ENCODE results near the gene SEPTIN12. TPM values are rescaled to one million over a fixed set of nuclear protein-coding genes. Genes with fewer than 3 reads are reported as not detected.

The SEPTIN12 gene
- total RNA-seq, 2 donors from 2014 or later, result 10.8 TPM; not detected in 1

- Histone ChIP-seq H3K27ac (no peak overlapping the region), H3K4me3 (no peak overlapping the region)
Measured at GRCh38 chr16:4795828-4796572, 7.9 kb upstream of the SEPTIN12 start.

GRCh38 chr16:4795181-4795827 is 7.2 kb upstream of the SEPTIN12 start, which contains the start of gene SMIM22:
SMIM22 (plus strand) TSS chr16:4795369; CDS start chr16:4795735, 366 bp downstream.
- TF ChIP-seq CTCF (IDR thresholded peaks at IDR 0.05) (no peak), POLR2A (IDR thresholded peaks at IDR 0.05) (no peak), POLR2AphosphoS5 (IDR thresholded peaks at IDR 0.05) (no peak)
- 62% methylated on average over 13 of the region's 14 CpGs for WGBS
- Histone ChIP-seq H3K9me3 (no peaks in the 10 kb centered on the region), H3K4me3 (peak within 1 kb of the TSS in 1 of 2 donors; percentile 1), H3K36me3 (no peaks in the 10 kb centered on the region), H3K4me1 (replicated peaks) (no peaks in the 10 kb centered on the region), H3K27me3 (replicated peaks; ENCODE audit: insufficient read depth) (no peaks in the 10 kb centered on the region), H3K27ac (no peak within 1 kb of the TSS)
- DNase-seq (ENCODE audit: low spot score), result no peak
- intact Hi-C loops (cut with DNase I), result no loop called here

More at GRCh38 chr16:4795828-4796572, 7.9 kb upstream of the SEPTIN12 start:
- 92% methylated on average over 25 of the region's 30 CpGs for WGBS
- DNase-seq (ENCODE audit: low spot score), result no peak
- H3K4me1 ChIP-seq (replicated peaks), result no peaks in the 10 kb centered on the region
- no peak for TF ChIP-seq POLR2A (IDR thresholded peaks at IDR 0.05)
- TF ChIP-seq CTCF (IDR thresholded peaks at IDR 0.05), result no peak
- no peak for TF ChIP-seq POLR2AphosphoS5 (IDR thresholded peaks at IDR 0.05)
- no peaks in the 10 kb centered on the region for H3K27me3 ChIP-seq (replicated peaks; ENCODE audit: insufficient read depth)
- no peaks in the 10 kb centered on the region for H3K9me3 ChIP-seq
- intact Hi-C loops (cut with DNase I), result no loop called here
- no peaks in the 10 kb centered on the region for H3K36me3 ChIP-seq

- no peak overlapping the region for H3K27ac ChIP-seq
- no peak for DNase-seq (ENCODE audit: low spot score)
- no peaks in the 10 kb centered on the region for H3K27me3 ChIP-seq (replicated peaks; ENCODE audit: insufficient read depth)
- TF ChIP-seq CTCF (IDR thresholded peaks at IDR 0.05) (no peak), POLR2AphosphoS5 (IDR thresholded peaks at IDR 0.05) (no peak), POLR2A (IDR thresholded peaks at IDR 0.05) (no peak)
- 76% methylated on average over 13 of the region's 13 CpGs for WGBS
- no peaks in the 10 kb centered on the region for H3K9me3 ChIP-seq
- no peaks in the 10 kb centered on the region for H3K4me1 ChIP-seq (replicated peaks)
- intact Hi-C loops (cut with DNase I), result no loop called here
- H3K36me3 ChIP-seq, result no peaks in the 10 kb centered on the region
- no peak overlapping the region for H3K4me3 ChIP-seq
Measured at GRCh38 chr16:4792951-4793513, 4.9 kb upstream of the SEPTIN12 start.

- no peak overlapping the region for H3K27ac ChIP-seq
- no peaks in the 10 kb centered on the region for H3K27me3 ChIP-seq (replicated peaks; ENCODE audit: insufficient read depth)
- WGBS, result 75% methylated on average over 10 of the region's 10 CpGs
- intact Hi-C loops (cut with DNase I), result no loop called here
- no peaks in the 10 kb centered on the region for H3K36me3 ChIP-seq
- H3K4me3 ChIP-seq, result no peak overlapping the region
- DNase-seq (ENCODE audit: low spot score), result no peak
- H3K9me3 ChIP-seq, result no peaks in the 10 kb centered on the region
- no peak for TF ChIP-seq CTCF (IDR thresholded peaks at IDR 0.05)
- TF ChIP-seq POLR2A (IDR thresholded peaks at IDR 0.05), result no peak
- TF ChIP-seq POLR2AphosphoS5 (IDR thresholded peaks at IDR 0.05), result no peak
- H3K4me1 ChIP-seq (replicated peaks), result no peaks in the 10 kb centered on the region
Measured at GRCh38 chr16:4790871-4791270, 2.7 kb upstream of the SEPTIN12 start.

Data from prostate gland (tissue), 2 donors.